GM18909 (cell line): ENCODE data around the gene TMEM143.
"Not testable (repeated sequence)": the region's sequence is repeated elsewhere in the genome, so short reads cannot be mapped to it uniquely, and the experiment has no call there.

Source experiments
- ATAC-seq: cut with Tn5 transposase; IDR thresholded peaks from one replicate; pipeline ENCODE4 v1.9.1; 2021; ENCODE audit warnings: mild to moderate bottlenecking; ENCODE audit not compliant: unreplicated experiment, poor library complexity

Gene TMEM143

GRCh38 chr19:48363810-48364597, at the start of gene TMEM143, which contains the start of gene SYNGR4:
TSS of gene TMEM143 (minus strand) at chr19:48363940. CDS start at chr19:48363920, 20 bp downstream.
TSS of gene SYNGR4 (plus strand) at chr19:48364367. CDS start at chr19:48365843, 1,476 bp downstream.
- peak; percentile 83 for ATAC-seq

- ATAC-seq: no peak
These were observed 42.1 kb upstream of the TMEM143 start for GRCh38 chr19:48405850-48406249.

- no peak for ATAC-seq
These were observed 41.4 kb upstream of the TMEM143 start for GRCh38 chr19:48405010-48405659.

GRCh38 chr19:48403606-48404005, 39.9 kb upstream of the TMEM143 start:
- no peak for ATAC-seq

- ATAC-seq: no peak
These were observed 37.5 kb upstream of the TMEM143 start for GRCh38 chr19:48401287-48401686.

GRCh38 chr19:48400018-48400742, 36.4 kb upstream of the TMEM143 start:
- no peak for ATAC-seq

- ATAC-seq: peak; percentile 60
These were observed 34.9 kb upstream of the TMEM143 start for GRCh38 chr19:48398375-48399235.

- ATAC-seq: no peak
These were observed 34.3 kb upstream of the TMEM143 start for GRCh38 chr19:48398102-48398374.

- no peak for ATAC-seq
These were observed 33.7 kb upstream of the TMEM143 start for GRCh38 chr19:48397263-48398101.

- ATAC-seq: no peak
These were observed 33.1 kb upstream of the TMEM143 start for GRCh38 chr19:48396824-48397176.

GRCh38 chr19:48396016-48396823, 32.5 kb upstream of the TMEM143 start:
- ATAC-seq: no peak

- no peak for ATAC-seq
These were observed 31.8 kb upstream of the TMEM143 start for GRCh38 chr19:48395499-48395898.

- no peak for ATAC-seq
These were observed 31.4 kb upstream of the TMEM143 start for GRCh38 chr19:48395170-48395455.

GRCh38 chr19:48394331-48395169, 30.8 kb upstream of the TMEM143 start:
- no peak for ATAC-seq

GRCh38 chr19:48393559-48394330, 30.0 kb upstream of the TMEM143 start, which contains the start of gene GRIN2D:
TSS of gene GRIN2D (plus strand) at chr19:48393668. CDS start at chr19:48398393, 4,725 bp downstream.
- no peak for ATAC-seq

GRCh38 chr19:48392860-48393558, 29.3 kb upstream of the TMEM143 start:
- ATAC-seq: no peak

GRCh38 chr19:48392006-48392344, 28.2 kb upstream of the TMEM143 start:
- not testable (repeated sequence) for ATAC-seq
